GM19455 (cell line): ENCODE results near the gene UBE2E1.

Experiments used
- ATAC-seq: cut with Tn5 transposase; IDR thresholded peaks from one replicate; pipeline ENCODE4 v1.9.1; 2021; ENCODE audit not compliant: unreplicated experiment

The UBE2E1 gene

DNA sequence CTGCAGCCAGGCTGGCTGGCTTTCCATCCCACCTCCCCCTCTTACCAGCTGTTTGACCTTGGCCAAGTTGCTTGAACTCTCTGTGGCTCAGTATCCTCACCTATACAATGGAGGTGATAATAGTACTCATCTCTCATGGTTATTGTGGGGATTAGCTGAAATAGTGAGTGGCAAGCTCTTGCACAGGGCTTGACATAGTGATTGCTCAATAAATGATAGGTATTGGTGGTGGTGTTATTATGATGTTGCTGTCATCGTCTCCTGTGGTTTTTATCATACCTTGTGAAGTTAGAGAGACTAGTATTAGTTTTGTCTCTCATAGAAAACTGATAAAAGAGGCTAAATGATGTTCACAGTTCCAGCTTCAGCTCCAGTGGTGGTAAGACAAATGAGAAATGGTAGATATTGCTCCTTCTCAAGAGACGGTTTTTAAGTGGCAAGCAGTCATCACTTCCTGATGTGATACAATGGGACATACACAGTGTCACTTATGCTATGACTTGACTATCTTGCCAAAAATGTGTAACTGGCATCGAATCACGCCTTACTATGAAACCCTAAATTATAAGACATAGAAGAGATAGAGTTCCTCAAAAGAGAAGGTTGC is 12.1 kb upstream of the UBE2E1 start:
- no peak for ATAC-seq

DNA sequence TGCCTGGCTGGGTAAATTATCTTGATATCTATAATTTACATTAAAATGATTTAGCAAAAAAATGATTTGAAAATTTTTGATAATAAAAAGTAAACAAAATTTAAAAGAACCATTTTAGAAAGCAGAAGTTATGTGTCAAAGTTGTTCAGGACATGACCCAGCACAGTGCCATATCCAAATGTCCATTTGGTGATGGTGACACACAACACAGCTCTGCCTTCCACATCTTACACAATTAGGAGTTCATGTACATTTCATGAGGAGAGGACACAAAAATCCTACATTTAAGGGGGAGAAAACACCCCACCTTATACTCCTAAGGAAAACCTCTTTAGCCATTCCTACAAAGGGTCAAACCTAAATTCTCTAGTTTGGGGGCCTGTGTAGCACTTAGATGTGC is 10.7 kb upstream of the UBE2E1 start:
- ATAC-seq = no peak

DNA sequence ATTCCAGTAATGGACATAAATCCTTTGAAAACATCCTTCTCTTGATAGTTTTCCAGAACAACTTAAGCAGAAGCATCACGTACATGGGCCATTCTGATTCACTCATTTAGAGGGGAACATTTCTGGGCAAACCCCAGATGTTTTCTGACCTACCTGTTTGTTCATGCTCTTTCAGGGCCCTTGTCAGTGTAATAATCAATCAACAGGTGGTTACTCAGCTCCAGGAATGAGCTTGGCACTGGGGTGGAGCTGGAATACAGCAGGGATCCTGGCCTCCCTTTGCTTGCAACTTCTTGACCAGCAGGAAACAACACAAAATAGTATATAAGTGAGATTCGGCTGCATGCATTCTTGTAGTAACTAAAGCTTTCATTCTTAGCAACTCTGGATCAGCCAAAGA is 9.2 kb upstream of the UBE2E1 start:
- ATAC-seq = no peak

DNA sequence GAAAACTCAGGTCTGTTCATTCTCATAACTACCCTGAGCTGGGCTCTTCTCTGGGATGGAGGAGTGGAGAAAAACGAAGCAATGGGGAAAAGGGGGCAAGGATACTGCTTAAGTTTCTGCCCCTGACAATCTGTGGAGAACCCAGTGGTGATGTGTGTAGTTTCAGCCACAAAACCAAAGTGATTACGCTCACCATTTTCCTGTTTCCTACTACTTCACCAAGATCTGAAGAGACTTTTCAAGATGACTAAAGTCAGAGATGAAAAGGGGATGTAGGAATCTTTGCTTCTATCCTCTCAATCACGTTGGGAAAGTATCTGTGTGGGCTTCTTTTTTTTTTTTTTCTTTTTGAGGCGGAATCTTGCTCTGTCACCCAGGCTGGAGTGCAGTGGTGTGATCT is 8.3 kb upstream of the UBE2E1 start:
- peak; percentile 81 for ATAC-seq

DNA sequence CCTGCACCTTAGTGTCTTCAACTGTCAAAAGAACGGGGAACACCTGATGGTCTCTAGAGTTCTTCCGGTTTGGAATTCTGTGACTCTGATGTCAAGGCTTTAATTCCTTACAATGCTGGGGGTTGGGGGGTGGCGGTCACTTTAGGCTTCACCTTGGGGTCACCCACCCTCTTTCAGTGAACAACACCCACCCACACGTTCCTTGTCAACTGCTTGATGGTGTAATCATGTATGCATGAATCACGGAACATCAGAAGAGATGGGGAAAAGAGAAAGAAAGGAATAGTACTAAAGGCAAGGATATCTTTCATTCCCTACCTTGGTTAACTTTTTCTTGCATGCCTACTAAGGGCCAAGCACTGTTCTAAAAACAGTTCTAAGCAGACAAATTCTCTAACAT is 7.3 kb upstream of the UBE2E1 start:
- ATAC-seq = no peak

DNA sequence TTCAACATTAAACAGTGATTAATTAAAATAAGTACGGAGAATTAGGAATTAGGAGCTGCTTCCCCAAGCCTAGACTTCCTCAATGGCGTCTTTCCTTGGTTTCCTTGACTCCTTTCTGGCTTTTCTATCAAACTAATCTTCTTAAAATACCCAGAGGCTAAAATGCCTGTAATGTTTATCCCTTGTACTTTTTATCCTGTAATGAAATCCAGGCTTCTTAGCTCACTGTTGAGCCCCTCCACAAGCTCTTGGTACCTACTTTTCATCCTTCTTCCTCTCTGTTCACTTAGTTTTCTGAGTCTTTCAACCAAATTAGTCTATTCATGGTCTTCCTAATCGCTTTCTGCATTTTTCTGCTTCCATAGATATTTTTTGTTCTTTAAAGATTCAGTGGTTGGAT is 6.9 kb upstream of the UBE2E1 start:
- no peak for ATAC-seq

DNA sequence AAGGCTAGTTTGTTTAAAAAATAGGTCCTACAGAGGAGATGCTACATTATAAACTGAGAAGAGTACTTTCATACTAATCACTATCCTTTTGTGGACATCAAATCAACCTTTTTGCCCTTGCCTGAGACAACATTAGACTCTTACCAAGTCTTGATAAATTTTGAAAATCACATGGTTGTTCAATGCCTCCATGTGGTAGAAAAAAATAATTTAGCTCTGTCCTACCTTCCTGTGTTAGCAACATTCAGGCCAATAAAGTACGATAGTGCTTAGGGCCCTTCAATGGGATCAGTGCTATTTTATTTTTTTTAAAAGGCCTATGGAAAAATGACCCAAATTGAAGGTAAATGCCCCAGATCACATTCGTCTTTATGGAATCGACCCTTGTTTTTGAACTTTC is 5.0 kb upstream of the UBE2E1 start:
- ATAC-seq = no peak

DNA sequence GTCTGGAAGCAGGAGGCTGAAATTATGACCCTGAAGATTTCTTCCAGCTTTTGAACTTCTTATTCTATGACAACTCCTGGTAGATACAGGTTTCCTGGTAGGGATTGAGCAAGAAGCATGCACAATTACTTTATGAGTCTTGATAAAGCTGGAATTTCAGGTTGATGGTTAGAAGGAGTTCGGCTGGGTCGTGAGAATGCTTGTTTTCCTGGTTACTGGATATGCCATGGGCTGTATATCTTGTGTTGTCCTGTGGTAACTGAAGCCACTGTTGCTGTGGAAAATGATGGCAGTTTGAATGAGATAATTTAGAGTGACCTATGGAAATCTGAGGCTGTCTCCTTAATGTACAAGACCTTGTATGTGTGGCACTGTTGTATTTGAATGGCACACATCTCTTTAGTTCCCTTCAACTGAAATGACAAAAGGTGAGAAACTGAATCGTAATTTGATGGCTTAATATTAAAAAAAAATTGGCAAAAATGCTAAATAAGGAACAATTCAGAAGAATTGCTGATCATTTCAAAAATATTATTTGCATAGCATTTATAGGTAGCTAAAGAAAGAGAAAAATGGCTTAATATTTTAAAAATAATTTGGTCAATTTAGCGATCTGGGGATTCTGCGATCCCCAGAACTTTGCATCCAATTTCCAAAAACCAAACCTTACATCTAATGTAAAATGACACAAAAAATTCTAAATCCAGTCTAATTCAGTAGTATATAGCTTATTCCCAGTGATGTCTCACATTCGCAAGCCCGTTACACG is 1.1 kb upstream of the UBE2E1 start:
- ATAC-seq = no peak

DNA sequence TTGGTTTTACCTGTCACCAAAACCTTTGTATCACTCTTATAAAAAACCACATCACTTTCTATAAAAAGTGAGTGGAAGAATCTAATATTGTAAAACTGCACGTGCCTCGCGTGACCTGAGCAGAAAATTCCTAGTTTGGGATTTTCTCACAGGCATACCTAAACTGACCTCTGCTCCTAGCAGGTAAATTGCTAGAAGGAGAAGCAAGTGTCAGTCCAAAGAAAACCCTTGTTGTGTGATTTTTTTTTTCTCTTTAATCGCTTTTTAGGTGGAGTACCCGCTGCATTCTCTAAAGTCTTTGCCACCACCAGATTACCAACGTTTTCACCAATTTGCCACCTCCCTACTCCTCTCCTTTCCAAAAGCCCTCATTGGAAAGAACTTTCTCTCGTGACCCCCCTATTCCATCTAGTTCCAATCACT is 534 bp upstream of the UBE2E1 start:
- no peak for ATAC-seq

DNA sequence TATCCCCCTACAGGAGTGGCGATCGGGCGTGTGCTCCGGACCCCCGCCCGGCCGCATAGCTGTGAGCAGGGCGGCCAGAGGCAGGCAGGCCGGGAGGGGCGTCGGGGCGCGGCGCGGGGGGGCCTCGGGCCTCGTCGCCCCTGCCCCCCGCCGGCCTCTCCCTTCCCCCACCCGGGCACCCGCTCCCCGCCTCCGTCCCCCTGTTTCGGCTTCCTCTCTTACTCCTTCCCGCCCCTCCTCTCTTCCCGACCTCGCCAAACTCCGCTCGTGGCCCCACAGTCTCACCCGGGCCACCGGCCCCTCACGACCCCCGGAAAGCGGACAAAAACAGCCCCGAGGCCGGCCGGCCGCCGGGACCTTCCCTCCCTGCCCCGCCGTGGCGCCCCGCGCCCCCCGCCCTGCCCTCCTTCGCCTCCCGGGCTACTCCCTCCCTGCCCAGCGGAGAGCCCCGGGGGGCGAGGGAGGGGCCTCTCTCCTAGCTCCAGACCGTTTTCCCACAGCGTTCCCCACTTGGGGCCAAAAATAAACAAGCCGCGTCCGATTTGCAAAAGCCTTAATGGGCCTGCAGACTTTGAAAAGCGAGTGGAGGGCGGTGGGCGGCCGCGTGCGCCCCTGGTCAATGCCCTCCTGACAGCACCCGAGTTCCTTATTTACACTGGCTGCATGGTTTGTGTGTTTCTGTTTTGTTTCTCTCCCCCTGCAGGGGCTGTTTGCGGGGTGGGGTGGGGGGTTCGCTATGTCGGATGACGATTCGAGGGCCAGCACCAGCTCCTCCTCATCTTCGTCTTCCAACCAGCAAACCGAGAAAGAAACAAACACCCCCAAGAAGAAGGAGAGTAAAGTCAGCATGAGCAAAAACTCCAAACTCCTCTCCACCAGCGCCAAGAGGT is 1.0 kb downstream of the UBE2E1 start:
- peak; percentile 7 for ATAC-seq

DNA sequence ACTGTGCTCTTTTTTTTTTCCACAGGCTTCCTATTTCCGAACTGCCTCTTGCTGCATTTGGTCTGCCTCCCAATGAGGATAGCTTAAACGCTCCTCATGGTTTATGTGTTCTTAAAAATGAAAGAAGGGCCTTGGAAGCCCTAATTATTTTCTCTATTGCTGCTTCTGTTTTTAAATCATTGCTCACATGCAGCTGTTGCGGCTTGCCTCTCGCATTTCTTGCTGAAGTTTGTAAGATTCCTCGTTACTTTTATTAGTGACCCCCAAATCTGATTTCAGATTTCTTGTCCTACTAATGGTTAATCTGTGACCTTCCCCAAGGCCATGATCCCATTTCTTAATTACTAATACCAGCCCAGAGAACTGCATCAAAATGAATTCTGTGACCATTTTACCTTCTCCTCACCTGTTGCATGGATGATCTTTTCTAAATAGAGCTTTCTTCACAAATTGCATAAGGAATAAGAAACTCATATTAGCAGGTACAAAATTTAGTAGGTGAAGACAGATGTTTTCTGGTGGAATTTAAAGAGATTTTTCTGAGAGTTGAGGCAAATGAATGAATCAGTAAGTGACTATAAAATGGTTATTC is 1.8 kb downstream of the UBE2E1 start:
- no peak for ATAC-seq

DNA sequence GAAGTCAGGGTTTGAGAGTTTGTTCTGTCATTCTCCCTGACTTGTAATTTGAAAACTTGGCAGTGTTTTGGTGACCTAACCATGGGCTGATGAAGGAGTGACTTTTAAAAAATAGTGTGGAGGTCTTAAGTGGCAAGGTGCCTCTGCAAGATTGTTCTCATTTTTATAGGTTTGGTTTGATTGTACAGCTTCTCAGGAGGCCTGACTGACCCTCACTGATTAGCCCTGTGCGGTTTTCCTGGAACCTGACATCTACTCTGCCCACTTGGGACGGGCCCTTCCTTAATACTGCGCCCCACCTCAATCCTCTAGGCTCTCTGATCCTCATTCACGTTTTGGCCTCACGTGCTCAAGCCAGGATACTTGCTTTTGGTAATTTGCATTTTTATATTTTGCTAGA is 2.8 kb downstream of the UBE2E1 start:
- ATAC-seq = no peak

DNA sequence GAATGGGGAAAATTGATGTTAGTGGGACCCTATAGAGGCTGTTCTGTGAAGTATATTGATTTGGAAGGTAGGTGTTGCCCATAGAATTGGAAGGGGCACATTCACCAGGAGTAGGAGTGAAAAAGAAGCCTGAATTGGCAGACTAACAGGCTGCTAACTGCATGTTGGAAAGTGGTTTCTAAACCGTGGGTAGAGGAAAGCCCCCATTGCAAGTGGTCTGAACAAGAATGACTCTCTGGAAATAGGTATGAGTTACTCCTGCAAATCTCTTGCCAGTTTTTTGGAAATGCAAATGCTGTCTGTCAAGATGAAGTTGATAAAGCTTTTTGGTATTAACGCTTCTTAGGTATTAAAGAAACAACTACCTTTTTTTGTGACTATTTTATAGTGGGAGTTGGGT is 3.5 kb downstream of the UBE2E1 start:
- no peak for ATAC-seq

DNA sequence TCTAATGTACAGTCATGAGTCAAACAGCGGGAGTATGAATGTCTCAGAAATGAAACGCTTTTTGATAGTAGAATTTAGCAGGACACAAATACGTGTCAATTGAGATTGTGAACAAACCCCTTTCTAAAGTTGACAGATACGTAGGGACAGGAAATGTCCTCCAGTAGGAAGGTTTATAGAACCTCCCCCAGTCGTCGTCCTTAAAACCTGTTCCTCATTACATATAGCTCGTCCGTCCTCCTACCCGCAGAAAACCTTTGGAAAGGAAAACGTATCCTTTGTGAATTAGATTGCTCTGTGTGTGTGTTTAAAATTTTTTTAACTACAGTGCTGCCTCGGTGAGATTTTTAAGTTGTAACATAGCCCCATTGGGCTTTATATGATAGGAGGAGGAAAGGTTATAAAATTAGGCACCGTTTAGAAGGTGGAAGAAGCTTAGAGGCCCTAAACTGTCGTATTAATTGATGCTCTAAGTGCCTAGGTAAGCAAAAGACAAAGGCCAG is 4.1 kb downstream of the UBE2E1 start:
- no peak for ATAC-seq

DNA sequence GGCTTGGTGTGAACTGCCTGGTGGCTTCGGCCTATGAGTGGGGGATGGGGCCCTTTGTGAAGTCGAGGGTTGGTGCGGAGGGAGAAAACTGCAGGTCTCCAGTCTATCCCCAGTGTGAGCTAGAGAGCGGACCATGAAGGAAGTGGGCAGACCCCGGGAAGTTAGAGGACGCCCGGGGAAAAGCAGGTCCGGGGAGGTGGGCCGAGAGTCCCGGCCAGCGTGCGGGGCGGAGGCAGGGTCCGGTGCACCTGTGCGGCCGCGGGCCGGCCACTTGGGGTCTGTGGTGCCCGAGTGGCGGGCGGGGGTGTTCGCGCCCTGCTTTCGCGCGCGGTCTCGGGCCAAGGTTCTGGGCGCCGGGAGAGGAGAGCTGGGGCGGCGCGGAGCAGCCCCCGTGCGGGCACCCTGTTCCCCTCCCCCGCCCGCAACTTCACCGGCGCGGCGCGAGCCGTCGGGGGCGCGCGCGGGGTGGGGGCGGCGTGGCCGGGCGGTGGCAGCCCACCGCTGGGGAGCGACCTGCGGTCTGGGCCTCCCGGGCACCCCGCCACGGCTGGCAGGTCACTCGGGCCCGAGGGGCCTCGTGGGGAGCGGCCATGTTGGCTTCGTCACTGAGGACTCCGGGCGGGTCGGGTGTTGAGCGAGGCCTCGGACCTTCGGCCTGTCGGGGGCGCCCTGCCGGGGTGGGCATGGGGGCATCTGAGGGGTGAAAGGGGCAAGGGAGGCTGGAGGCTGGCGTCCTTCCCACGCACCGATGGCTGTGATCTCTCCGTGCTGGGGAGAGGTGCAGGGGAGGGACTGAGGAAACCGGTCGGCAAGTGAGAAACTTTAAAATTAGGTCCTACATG is 4.8 kb downstream of the UBE2E1 start:
- ATAC-seq = peak; percentile 23

DNA sequence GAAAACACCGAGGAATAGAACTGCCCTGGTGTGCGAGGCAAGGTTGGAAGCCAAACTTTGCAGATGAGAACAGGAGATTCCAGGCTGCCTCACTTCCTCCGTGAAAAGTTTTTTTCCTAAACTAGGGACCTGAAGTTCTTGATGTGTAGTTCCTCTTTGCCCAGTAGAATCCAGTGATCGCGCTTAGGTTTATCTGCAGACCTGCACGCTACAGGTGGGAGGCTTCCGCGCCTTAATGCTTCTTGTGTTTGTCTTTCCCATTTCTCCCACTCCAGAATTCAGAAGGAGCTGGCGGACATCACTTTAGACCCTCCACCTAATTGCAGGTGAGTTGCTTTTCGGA is 5.4 kb downstream of the UBE2E1 start:
- ATAC-seq = no peak

DNA sequence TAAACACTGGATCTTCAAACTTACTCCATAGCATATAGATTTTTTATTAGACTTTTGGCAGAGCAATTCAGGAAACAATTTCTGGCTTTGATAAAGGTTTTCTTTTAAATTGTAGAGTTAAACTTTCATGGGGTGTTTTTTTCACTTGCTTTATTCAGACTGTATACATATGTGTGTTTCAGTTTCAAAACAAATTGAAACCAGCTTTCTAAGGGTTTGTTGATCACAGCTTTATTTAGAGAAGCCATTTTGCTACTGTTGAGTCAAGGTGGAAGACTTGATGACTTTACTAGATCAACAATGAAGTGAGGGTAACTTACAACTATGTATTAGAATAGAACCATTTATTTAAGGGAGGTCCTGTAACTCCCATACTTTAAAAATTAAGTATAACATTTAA is 6.2 kb downstream of the UBE2E1 start:
- ATAC-seq = peak; percentile 56

DNA sequence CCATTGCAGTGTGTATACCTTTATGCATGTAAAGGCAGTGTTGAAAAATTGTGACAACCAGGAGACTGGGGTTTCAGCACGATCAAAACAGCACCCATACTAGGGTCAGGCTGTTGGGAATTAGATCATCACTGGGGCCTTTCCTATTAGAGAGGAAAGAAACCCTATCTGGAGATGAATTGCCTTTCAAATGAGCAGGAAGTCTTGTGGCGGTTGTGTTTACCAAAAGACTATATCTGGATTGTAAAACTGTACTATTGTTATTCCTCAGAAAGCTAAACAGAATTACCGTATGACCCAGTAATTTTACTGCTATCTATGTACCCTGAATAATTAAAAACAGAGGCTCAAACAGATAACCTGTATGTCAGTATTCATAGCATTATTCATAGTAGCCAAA is 10.1 kb downstream of the UBE2E1 start:
- ATAC-seq = no peak

DNA sequence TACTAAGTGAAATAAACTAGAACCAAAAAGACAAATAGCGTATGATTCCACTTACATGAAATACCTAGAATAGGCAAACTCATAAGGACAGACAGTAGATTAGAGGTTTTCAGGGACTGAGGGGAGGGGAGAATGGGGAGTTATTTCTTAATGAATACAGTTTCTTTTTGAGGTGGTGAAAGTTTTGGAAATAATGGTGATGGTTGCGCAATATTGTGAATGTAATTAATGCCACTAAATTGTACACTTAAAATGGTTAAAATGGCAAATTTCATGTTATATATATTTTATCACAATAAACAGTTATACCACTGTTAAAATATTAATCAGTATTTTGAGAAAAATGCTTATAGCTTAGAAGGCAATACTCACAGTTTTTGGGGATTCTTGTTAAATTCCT is 11.0 kb downstream of the UBE2E1 start:
- no peak for ATAC-seq

DNA sequence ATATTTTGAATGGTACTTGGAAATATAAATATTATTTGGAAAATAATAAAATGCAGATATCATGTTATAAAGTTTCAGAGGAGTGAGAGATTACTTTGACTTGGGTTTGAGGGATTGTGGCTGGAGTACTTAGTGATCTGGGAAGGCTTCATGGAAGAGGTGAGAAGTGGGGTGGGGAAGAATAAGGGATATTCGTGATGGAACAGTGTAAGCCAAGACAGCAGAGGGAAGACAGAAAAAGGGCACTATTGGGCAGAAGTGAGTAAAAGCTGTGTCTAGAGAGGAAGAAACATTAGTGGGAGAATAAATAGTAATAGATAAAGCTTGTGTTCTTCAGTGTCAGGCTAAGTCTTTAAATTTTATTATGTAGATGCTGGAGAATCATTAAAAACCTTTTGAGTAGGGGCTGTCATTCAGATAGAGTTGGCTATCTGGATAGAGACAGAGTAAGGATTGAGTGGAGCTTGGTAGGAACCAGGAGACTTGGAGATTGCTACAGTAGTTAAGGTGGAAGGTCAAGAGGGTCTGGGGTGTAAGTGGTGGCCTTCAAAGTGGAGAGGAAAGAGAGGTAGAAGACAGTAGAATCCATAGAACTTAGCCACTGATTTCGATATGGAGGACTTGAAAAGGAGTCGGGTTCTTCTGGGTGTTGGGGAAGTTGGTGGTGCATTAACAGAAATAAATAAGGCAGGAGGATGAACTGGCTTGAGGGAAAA is 11.9 kb downstream of the UBE2E1 start:
- ATAC-seq = no peak
